Right atrium auricular region (tissue), 2 donors: ENCODE results near the gene TTC7B. TPM values are rescaled to one million over a fixed set of nuclear protein-coding genes. Genes with fewer than 3 reads are reported as not detected.
A peak's percentile ranks its signal among the peaks of the same experiment; 100 is the strongest.

Source experiments
- DNase-seq: peaks from one replicate; pipeline ENCODE4 v3.0.0-alpha.2; 2019; ENCODE audit warnings: low spot score
- H3K27ac ChIP-seq, 2 donors: fragments of 200-600 bp; sonication (generic); 1 replicate in 1 of 2; 2 replicates in 1 of 2; pipeline ENCODE4 v1.5.1; 2016 to 2019
- H3K27me3 ChIP-seq, 2 donors: fragments of 200-600 bp; sonication (generic); one replicate each; pipeline versions ENCODE4 v1.5.1 to v1.6.0; 2017 to 2019
- H3K36me3 ChIP-seq: fragments of 200-600 bp; sonication (generic); one replicate; pipeline ENCODE4 v1.5.1; 2016
- H3K4me1 ChIP-seq, 2 donors: fragments of 200-600 bp; sonication (generic); one replicate each; pipeline versions ENCODE4 v1.5.1 to v1.6.0; 2017 to 2019
- H3K4me3 ChIP-seq, 2 donors: fragments of 200-600 bp; sonication (generic); 1 replicate in 1 of 2; 2 replicates in 1 of 2; pipeline ENCODE4 v1.5.1; 2017 to 2019; ENCODE audit warnings: mild to moderate bottlenecking in 1 of 2, moderate library complexity in 1 of 2
- H3K9me3 ChIP-seq, 2 donors: fragments of 200-600 bp; sonication (generic); one replicate each; pipeline ENCODE4 v1.5.1; 2019
- total RNA-seq, 2 donors: library from RNA; depleted of rRNA; stranded (reverse); fragments of >200 nt; gene quantifications; one replicate each; pipeline ENCODE4 v1.1.0, GENCODE V29; 2016
- TF ChIP-seq, protein P1 (sequence below), 2 donors: fragments of 200-600 bp; sonication (generic); IDR thresholded peaks; one replicate each; pipeline ENCODE4 v1.5.1; 2019; ENCODE audit warnings: antibody characterized with exemption in 2 of 2

Gene TTC7B
- total RNA-seq, 2 donors from 2014 or later = 45.5 to 57.3 TPM

DNA sequence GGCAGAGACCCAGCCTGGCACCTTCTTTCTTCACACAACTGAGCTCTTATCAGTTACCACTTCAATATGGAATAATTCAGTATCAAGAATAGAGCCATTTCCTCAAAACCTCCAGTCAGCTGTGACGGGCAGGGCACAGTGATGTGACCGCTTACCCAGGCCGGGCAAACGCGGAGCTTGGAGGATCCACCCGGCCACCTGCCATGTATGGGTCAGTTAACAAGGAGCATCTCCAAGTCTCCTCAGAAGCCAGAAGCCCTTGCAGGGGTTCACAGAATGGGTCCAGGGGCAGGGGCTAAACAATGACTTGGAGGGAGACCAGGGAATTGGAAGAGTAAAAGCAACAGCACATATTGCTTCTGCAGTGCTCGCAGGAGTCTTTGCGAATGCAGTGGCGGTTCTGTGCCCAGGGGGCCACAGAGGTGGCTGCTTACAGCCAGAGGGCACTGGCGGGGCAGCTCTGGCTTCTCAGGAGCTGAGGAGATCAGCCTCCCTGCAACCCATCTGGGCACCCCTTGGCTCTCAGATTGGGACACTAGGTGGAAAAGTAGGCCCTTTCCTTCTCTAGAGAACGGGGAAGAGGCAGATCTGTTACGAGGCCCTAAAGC, 257.1 kb downstream of the TTC7B start:
- Histone ChIP-seq H3K4me1 (peaks cover 0 to 18% of the 10 kb centered on the region in 2 donors), H3K27ac (no peak overlapping the region), H3K36me3 (peaks cover 11% of the 10 kb centered on the region), H3K27me3 (no peaks in the 10 kb centered on the region), H3K4me3 (no peak overlapping the region), H3K9me3 (no peaks in the 10 kb centered on the region)
- no peak for DNase-seq
- TF ChIP-seq, protein P1, sequence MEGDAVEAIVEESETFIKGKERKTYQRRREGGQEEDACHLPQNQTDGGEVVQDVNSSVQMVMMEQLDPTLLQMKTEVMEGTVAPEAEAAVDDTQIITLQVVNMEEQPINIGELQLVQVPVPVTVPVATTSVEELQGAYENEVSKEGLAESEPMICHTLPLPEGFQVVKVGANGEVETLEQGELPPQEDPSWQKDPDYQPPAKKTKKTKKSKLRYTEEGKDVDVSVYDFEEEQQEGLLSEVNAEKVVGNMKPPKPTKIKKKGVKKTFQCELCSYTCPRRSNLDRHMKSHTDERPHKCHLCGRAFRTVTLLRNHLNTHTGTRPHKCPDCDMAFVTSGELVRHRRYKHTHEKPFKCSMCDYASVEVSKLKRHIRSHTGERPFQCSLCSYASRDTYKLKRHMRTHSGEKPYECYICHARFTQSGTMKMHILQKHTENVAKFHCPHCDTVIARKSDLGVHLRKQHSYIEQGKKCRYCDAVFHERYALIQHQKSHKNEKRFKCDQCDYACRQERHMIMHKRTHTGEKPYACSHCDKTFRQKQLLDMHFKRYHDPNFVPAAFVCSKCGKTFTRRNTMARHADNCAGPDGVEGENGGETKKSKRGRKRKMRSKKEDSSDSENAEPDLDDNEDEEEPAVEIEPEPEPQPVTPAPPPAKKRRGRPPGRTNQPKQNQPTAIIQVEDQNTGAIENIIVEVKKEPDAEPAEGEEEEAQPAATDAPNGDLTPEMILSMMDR (IDR thresholded peaks at IDR 0.05) = no peak

- Histone ChIP-seq H3K4me3 (no peak overlapping the region), H3K9me3 (no peaks in the 10 kb centered on the region), H3K4me1 (peaks cover 0 to 24% of the 10 kb centered on the region in 2 donors), H3K27ac (no peak overlapping the region), H3K36me3 (peaks cover 11% of the 10 kb centered on the region), H3K27me3 (no peaks in the 10 kb centered on the region)
- DNase-seq = no peak
- TF ChIP-seq, protein P1 (IDR thresholded peaks at IDR 0.05) = no peak
These were observed 257.9 kb downstream of the TTC7B start for GRCh38 chr14:90558041-90558982.

DNA sequence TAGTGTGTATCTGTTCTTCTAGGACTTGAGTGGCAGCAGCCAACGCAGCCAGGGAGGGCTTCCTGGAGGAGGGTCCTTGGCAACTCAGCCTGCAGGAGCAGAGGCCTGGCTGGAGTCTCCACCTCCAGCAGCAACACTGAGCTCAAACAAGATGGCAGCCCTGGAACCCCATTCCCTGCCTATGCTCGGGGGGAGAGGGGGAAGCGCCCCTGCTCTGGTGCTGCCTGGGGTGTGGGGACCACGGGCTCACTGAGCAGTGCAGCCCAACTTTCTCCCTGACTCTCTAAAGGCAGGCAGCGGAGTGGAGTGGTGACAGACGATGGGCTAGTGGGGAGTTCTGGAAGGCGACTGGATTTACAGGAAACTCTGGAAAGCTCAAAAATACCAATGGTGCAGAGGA, 258.7 kb downstream of the TTC7B start:
- H3K4me1 ChIP-seq = peaks cover 0 to 24% of the 10 kb centered on the region in 2 donors
- no peaks in the 10 kb centered on the region for H3K27me3 ChIP-seq
- no peak overlapping the region for H3K27ac ChIP-seq
- DNase-seq = no peak
- H3K9me3 ChIP-seq = no peaks in the 10 kb centered on the region
- TF ChIP-seq, protein P1 (IDR thresholded peaks at IDR 0.05) = no peak
- peaks cover 11% of the 10 kb centered on the region for H3K36me3 ChIP-seq
- H3K4me3 ChIP-seq = no peak overlapping the region

- Histone ChIP-seq H3K4me3 (no peak overlapping the region), H3K4me1 (peaks cover 0 to 29% of the 10 kb centered on the region in 2 donors), H3K27ac (peak overlapping the region; percentile 77 to 81), H3K27me3 (no peaks in the 10 kb centered on the region), H3K36me3 (peaks cover 11% of the 10 kb centered on the region), H3K9me3 (no peaks in the 10 kb centered on the region)
- DNase-seq = no peak
- TF ChIP-seq, protein P1 (IDR thresholded peaks at IDR 0.05) = no peak
These were observed 259.4 kb downstream of the TTC7B start for GRCh38 chr14:90556666-90557450.

- Histone ChIP-seq H3K27me3 (no peaks in the 10 kb centered on the region), H3K4me1 (peaks cover 0 to 37% of the 10 kb centered on the region in 2 donors), H3K9me3 (no peaks in the 10 kb centered on the region), H3K27ac (peak overlapping the region; percentile 77 to 81), H3K36me3 (peaks cover 9% of the 10 kb centered on the region), H3K4me3 (no peak overlapping the region)
- DNase-seq = no peak
- TF ChIP-seq, protein P1 (IDR thresholded peaks at IDR 0.05) = no peak
These were observed 260.2 kb downstream of the TTC7B start for GRCh38 chr14:90556012-90556477.
